GM19372 (cell line): ENCODE data around the gene GORAB.

Source experiments
- ATAC-seq: cut with Tn5 transposase; IDR thresholded peaks from one replicate; pipeline ENCODE4 v1.9.1; 2021; ENCODE audit warnings: mild to moderate bottlenecking, low read depth, moderate library complexity; ENCODE audit not compliant: unreplicated experiment

Gene GORAB

GRCh38 chr1:170537798-170538503, 6.0 kb downstream of the GORAB start:
- no peak for ATAC-seq

- ATAC-seq = no peak
Measured at GRCh38 chr1:170538687-170539086, 6.7 kb downstream of the GORAB start.

GRCh38 chr1:170539154-170539553, 7.2 kb downstream of the GORAB start:
- no peak for ATAC-seq

- no peak for ATAC-seq
Measured at GRCh38 chr1:170544624-170545023, 12.7 kb downstream of the GORAB start.

- ATAC-seq = no peak
Measured at GRCh38 chr1:170545476-170545875, 13.5 kb downstream of the GORAB start.

GRCh38 chr1:170547255-170547654, 15.3 kb downstream of the GORAB start:
- ATAC-seq = no peak

- ATAC-seq = no peak
Measured at GRCh38 chr1:170548497-170548896, 16.5 kb downstream of the GORAB start.

- no peak for ATAC-seq
Measured at GRCh38 chr1:170555370-170555769, 23.4 kb downstream of the GORAB start.

GRCh38 chr1:170556917-170557316, 25.0 kb downstream of the GORAB start:
- no peak for ATAC-seq

- no peak for ATAC-seq
Measured at GRCh38 chr1:170558731-170559130, 26.8 kb downstream of the GORAB start.

GRCh38 chr1:170559166-170559565, 27.2 kb downstream of the GORAB start:
- no peak for ATAC-seq

GRCh38 chr1:170560681-170561285, 28.8 kb downstream of the GORAB start:
- no peak for ATAC-seq

- ATAC-seq = no peak
Measured at GRCh38 chr1:170562646-170563338, 30.8 kb downstream of the GORAB start.

GRCh38 chr1:170567214-170567613, 35.2 kb downstream of the GORAB start:
- ATAC-seq = no peak

- no peak for ATAC-seq
Measured at GRCh38 chr1:170568197-170568596, 36.2 kb downstream of the GORAB start.

GRCh38 chr1:170576980-170577379, 45.0 kb downstream of the GORAB start:
- ATAC-seq = no peak

GRCh38 chr1:170578359-170578758, 46.4 kb downstream of the GORAB start:
- ATAC-seq = no peak

GRCh38 chr1:170580636-170581440, 48.9 kb downstream of the GORAB start:
- no peak for ATAC-seq

GRCh38 chr1:170583186-170583585, 51.2 kb downstream of the GORAB start:
- ATAC-seq = no peak

- ATAC-seq = no peak
Measured at GRCh38 chr1:170586321-170587252, 54.6 kb downstream of the GORAB start.
